Measurements from ENCODE around the gene SBK1. TPM values are rescaled to one million over a fixed set of nuclear protein-coding genes. Genes with fewer than 3 reads are reported as not detected.
"Not testable (repeated sequence)": the region's sequence is repeated elsewhere in the genome, so short reads cannot be mapped to it uniquely, and the experiment has no call there.

Gene SBK1
- total and polyA plus RNA-seq, 2 of the 4 experiments (the other 2 are of a cell fraction): under 0.01 to 0.05 TPM

DNA sequence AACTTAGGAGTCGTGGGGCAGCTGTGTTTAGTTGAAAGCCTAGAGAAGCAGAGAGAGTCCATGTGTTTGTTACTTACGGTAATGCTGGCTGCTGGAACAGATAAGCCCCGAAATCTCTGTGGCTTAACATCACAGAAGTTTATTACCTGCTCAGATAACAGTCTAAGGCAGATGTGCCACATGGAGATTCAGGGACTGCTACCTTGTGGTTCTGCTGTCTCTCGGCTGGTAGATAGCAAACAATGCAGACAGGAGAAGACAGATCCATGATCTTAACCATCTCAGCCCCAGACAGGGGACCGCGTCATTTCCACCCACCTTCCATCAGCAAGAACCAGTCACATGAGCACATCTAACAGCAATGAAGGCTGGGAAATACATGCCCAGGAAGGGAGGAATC is 40.3 kb downstream of the SBK1 start:
- H3K9ac ChIP-seq (ENCODE audit: low read depth, low read length); H4K8ac ChIP-seq (ENCODE audit: low read depth in 2 of 2, low read length in 2 of 2); H2AFZ ChIP-seq (replicated peaks; ENCODE audit: low read length, poor library complexity); BruUV-seq (replicated peaks); H3K18ac ChIP-seq (ENCODE audit: low read depth, low read length); H3K27ac ChIP-seq (ENCODE audit: insufficient read depth, low read length); H4K5ac ChIP-seq (ENCODE audit: low read depth, low read length); H2AK5ac ChIP-seq (ENCODE audit: low read depth, low read length); H2BK5ac ChIP-seq (ENCODE audit: low read depth, low read length, poor library complexity, severe bottlenecking); POLR2A ChIA-PET (ENCODE audit: unreplicated experiment); H3K9me3 ChIP-seq (ENCODE audit: control insufficient read depth, insufficient read depth, low read length); H3K36me3 ChIP-seq (ENCODE audit: control insufficient read depth, insufficient read depth, low read length); dilution Hi-C loops (cut with HindIII; ENCODE audit: low sequenced_read_pairs, unreplicated experiment); H3K9me1 ChIP-seq (ENCODE audit: insufficient read depth, low read length); H2AK9ac ChIP-seq (replicated peaks; ENCODE audit: low read depth, low read length, poor library complexity); H3K27me3 ChIP-seq (ENCODE audit: control insufficient read depth, insufficient read depth, low read length); H3K4me1 ChIP-seq (ENCODE audit: control insufficient read depth, insufficient read depth, low read length); H3K4me2 ChIP-seq (ENCODE audit: low read depth, low read length); H2BK15ac ChIP-seq (ENCODE audit: low read depth, low read length); H3K56ac ChIP-seq (ENCODE audit: extremely low read depth, insufficient read depth, low read length); H3K23ac ChIP-seq (ENCODE audit: low read depth, low read length); H3K4me3 ChIP-seq (ENCODE audit: insufficient read depth, low read depth, low read length); H4K91ac ChIP-seq (ENCODE audit: insufficient read depth, low read depth, low read length); DNase-seq; ATAC-seq (ENCODE audit: low read depth); H4K20me1 ChIP-seq (ENCODE audit: insufficient read depth, low read length); CTCF ChIA-PET; H3K4ac ChIP-seq (ENCODE audit: low read depth, low read length); intact Hi-C loops (cut with micrococcal nuclease); H2BK120ac ChIP-seq (ENCODE audit: low read depth, low read length); H3K79me1 ChIP-seq (ENCODE audit: low read depth in 1 of 2, low read length in 2 of 2); H2BK20ac ChIP-seq (ENCODE audit: low read depth, low read length); H3K14ac ChIP-seq (replicated peaks; ENCODE audit: low read depth, low read length): not testable (repeated sequence)
- WGBS, 2 experiments (ENCODE audit: extremely low coverage in 2 of 2, insufficient read length in 1 of 2): no CpG with 5 or more reads among the region's 6 CpGs
- in situ Hi-C loops (cut with MboI; ENCODE audit: low sequenced_read_pairs): loop anchor here (10.0 kb wide), 1 partner anchor 58 kb away; no protein-coding TSS in a partner anchor

GRCh38 chr16:28335678-28336077 is 43.4 kb downstream of the SBK1 start:
- WGBS, 2 experiments (ENCODE audit: extremely low coverage in 2 of 2, insufficient read length in 1 of 2): no CpG with 5 or more reads among the region's 8 CpGs
- H3K4me2 ChIP-seq (ENCODE audit: low read depth, low read length); H2AFZ ChIP-seq (replicated peaks; ENCODE audit: low read length, poor library complexity); dilution Hi-C loops (cut with HindIII; ENCODE audit: low sequenced_read_pairs, unreplicated experiment); H3K4me1 ChIP-seq (ENCODE audit: control insufficient read depth, insufficient read depth, low read length); POLR2A ChIA-PET (ENCODE audit: unreplicated experiment); H3K4me3 ChIP-seq (ENCODE audit: insufficient read depth, low read depth, low read length); BruUV-seq (replicated peaks); H2BK15ac ChIP-seq (ENCODE audit: low read depth, low read length); H2AK5ac ChIP-seq (ENCODE audit: low read depth, low read length); H2AK9ac ChIP-seq (replicated peaks; ENCODE audit: low read depth, low read length, poor library complexity); H3K9ac ChIP-seq (ENCODE audit: low read depth, low read length); DNase-seq; ATAC-seq (ENCODE audit: low read depth); H4K8ac ChIP-seq (ENCODE audit: low read depth in 2 of 2, low read length in 2 of 2); H3K14ac ChIP-seq (replicated peaks; ENCODE audit: low read depth, low read length); H3K9me1 ChIP-seq (ENCODE audit: insufficient read depth, low read length); H3K36me3 ChIP-seq (ENCODE audit: control insufficient read depth, insufficient read depth, low read length); H3K56ac ChIP-seq (ENCODE audit: extremely low read depth, insufficient read depth, low read length); H3K27ac ChIP-seq (ENCODE audit: insufficient read depth, low read length); intact Hi-C loops (cut with micrococcal nuclease); H4K91ac ChIP-seq (ENCODE audit: insufficient read depth, low read depth, low read length); H3K27me3 ChIP-seq (ENCODE audit: control insufficient read depth, insufficient read depth, low read length); H3K79me1 ChIP-seq (ENCODE audit: low read depth in 1 of 2, low read length in 2 of 2); H3K18ac ChIP-seq (ENCODE audit: low read depth, low read length); H4K5ac ChIP-seq (ENCODE audit: low read depth, low read length); H2BK20ac ChIP-seq (ENCODE audit: low read depth, low read length); H2BK5ac ChIP-seq (ENCODE audit: low read depth, low read length, poor library complexity, severe bottlenecking); H2BK120ac ChIP-seq (ENCODE audit: low read depth, low read length); H3K23ac ChIP-seq (ENCODE audit: low read depth, low read length); H3K4ac ChIP-seq (ENCODE audit: low read depth, low read length); H4K20me1 ChIP-seq (ENCODE audit: insufficient read depth, low read length); H3K9me3 ChIP-seq (ENCODE audit: control insufficient read depth, insufficient read depth, low read length); CTCF ChIA-PET: not testable (repeated sequence)
- in situ Hi-C loops (cut with MboI; ENCODE audit: low sequenced_read_pairs): loop anchor here (10.0 kb wide), 1 partner anchor 61 kb away; no protein-coding TSS in a partner anchor

Measured in IMR-90 (cell line).